ENCODE measurements around the gene PCDHA13.

GRCh38 chr5:140927228-140927573 lies 45.3 kb downstream of the PCDHA13 start:
- TF ChIP-seq MAX (IDR thresholded peaks at IDR 0.05) = no peak
- TF ChIP-seq FOXM1 (IDR thresholded peaks at IDR 0.05; ENCODE audit: borderline replicate concordance, low read depth) = no peak
- no peak for TF ChIP-seq USF1 (IDR thresholded peaks at IDR 0.05)
- no peak for TF ChIP-seq ZBTB7A (IDR thresholded peaks at IDR 0.05; ENCODE audit: low read depth)
- TF ChIP-seq EP300 (IDR thresholded peaks at IDR 0.05; ENCODE audit: borderline replicate concordance) = no peak
- no peak for TF ChIP-seq RAD21 (IDR thresholded peaks at IDR 0.05; ENCODE audit: low read depth)
- TF ChIP-seq REST (IDR thresholded peaks at IDR 0.05; ENCODE audit: low read depth) = no peak
- TF ChIP-seq TCF12 (IDR thresholded peaks at IDR 0.05; ENCODE audit: low read depth) = no peak
- no peak for TF ChIP-seq TAF1 (IDR thresholded peaks at IDR 0.05; ENCODE audit: low read depth)
- TF ChIP-seq EGR1 (IDR thresholded peaks at IDR 0.05) = no peak
- no peak for TF ChIP-seq CREB1 (IDR thresholded peaks at IDR 0.05; ENCODE audit: low read depth)
- TF ChIP-seq YY1 (IDR thresholded peaks at IDR 0.05; ENCODE audit: low read depth) = no peak
- TF ChIP-seq TEAD4 (IDR thresholded peaks at IDR 0.05) = no peak
- no peak for TF ChIP-seq CEBPB (IDR thresholded peaks at IDR 0.05)
